IPS DF 19.7 (cell line): ENCODE measurements around the gene RPS16.
"Not testable (repeated sequence)": the region's sequence is repeated elsewhere in the genome, so short reads cannot be mapped to it uniquely, and the experiment has no call there.

ENCODE experiments used
- DNase-seq: peaks from one replicate; pipeline ENCODE4 v3.0.0-alpha.2; 2013; ENCODE audit warnings: low read depth, low spot score

Gene RPS16

GRCh38 chr19:39435499-39436349 lies at the start of gene RPS16:
Gene RPS16 (minus strand): TSS chr19:39435949. CDS start chr19:39435895, 54 bp downstream.
- DNase-seq: no peak

DNA sequence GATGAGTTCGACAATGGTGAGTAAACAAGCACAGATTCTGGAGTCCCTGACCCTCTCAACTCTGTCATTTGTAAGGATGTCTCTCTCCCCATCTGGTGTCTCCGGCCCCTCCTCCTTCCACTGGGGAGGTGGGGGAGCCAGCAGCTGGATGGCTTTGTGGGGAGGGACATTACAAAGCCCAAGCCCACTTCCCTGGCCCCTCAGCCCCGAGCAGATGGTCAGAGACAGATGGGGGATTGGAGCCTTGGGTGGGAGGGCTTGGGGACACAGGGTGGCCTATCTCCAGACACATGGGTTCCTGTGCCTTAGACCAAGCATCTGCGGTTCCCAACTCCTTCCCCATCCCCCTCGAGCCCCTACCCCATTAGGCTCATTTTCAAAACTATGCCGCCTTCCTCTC lies 47.4 kb upstream of the RPS16 start:
- no peak for DNase-seq

DNA sequence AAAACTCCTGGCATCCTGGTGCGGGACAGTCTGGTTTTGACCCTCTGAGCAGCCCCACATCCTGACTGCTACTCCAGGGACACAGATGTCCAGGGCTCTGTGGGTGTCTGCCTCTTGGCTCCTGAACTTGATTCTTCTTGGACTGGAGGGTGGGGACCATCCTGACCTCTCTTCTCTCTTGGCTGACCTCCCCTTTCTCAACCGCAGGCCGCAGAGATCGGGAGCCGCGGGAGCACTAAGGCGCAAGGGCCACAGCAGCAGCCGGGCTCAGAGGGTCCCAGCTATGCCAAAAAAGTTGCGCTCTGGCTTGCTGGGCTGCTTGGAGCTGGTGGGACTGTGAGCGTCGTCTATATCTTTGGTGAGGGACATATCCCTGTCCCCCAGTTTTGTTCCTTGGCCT lies 45.9 kb upstream of the RPS16 start:
- no peak for DNase-seq

DNA sequence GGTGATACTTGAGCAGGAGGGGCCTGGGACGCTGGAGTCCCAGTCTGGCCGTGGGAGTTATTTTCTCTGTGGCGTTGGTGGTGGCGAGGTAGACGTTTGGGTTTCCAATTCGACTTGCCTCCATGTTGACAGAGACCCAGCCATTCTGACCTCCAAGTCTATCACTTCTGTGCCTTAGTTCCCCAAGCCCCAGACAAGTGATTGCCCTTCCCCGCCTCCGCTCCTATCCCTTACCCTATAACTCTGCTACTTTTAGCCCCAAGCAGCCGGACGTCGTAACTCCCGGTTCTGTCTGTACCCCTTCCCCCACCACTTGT lies 45.4 kb upstream of the RPS16 start:
- DNase-seq: no peak

- DNase-seq: peak; percentile 94
Measured at GRCh38 chr19:39480337-39481228, 44.8 kb upstream of the RPS16 start, which contains the start of gene TIMM50. Gene TIMM50 (plus strand): TSS chr19:39480838. CDS start chr19:39480854, 16 bp downstream.

GRCh38 chr19:39479916-39480315 lies 44.2 kb upstream of the RPS16 start:
- no peak for DNase-seq

- not testable (repeated sequence) for DNase-seq
Measured at GRCh38 chr19:39479319-39479801, 43.6 kb upstream of the RPS16 start.

DNA sequence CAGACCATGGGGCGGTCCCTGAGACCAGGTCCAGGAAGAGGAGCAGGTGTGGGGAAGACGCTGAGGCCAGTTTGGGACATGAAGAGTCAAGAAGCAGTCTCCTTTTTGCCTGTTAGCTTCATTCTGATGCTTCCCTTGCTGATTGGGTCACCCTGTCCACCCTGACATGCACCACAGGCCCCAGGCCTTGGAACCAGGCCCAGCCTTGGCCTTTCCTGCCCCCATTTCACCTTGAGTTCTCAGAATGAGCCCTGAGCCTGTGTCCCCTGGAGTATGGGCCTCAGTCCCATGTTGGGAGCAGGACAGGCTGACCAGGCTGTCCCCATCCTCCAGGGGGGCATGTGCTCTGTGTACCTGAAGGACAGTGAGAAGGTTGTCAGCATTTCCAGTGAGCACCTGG lies 40.0 kb upstream of the RPS16 start:
- no peak for DNase-seq

DNA sequence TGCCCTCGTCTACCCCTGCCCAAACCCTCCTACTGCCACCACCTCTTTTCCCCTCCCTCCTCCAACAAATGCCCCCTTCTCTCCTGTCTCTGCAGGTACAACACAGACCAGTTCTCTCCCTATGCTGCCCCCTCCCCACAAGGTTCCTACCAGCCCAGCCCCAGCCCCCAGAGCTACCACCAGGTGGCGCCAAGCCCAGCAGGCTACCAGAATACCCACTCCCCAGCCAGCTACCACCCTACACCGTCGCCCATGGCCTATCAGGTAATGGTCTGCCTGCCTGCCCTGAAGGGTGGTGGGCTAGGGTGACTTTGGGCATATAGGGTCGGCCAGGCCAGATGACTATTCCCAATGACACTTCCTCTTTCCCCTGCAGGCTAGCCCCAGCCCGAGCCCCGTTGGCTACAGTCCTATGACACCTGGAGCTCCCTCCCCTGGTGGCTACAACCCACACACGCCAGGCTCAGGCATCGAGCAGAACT lies 38.4 kb upstream of the RPS16 start:
- DNase-seq: no peak

GRCh38 chr19:39473443-39473960 lies 37.8 kb upstream of the RPS16 start:
- no peak for DNase-seq

GRCh38 chr19:39472746-39473442 lies 37.1 kb upstream of the RPS16 start:
- no peak for DNase-seq

DNA sequence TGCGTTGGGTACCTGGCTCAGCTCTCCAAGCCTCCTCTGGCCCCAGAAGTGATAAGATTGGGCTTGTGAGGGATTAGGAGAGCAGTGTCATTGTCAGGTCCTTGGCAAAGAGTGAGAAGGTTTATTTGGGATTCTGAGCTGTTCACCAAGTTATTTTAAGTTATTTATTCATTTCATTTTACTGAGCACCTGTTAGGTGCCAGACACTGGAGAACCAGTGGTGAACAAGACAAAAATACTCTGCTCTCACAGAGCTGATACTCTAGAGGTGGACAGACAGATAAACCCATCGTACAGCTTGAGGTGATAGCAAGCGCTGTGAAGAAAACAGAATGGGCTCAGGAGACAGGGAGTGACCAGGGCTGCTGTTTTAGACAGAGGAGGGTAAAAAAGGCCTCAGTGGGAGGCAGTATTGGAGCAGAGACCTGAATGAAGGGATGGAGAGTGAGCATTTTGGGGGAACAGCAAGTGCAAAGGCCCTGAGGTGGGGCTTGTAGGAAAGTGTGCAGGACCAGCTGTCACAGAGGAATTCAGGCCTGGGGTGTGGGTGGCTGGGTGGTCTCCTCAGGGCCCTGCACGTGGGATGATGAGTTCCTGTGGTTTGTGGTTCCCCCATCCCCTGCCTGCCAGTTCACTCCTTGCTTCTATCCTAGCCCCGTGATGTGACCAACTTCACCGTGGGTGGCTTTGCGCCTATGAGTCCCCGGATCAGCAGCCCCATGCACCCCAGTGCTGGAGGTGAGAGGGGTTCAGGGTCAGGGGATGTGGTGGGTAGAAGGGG lies 36.2 kb upstream of the RPS16 start:
- no peak for DNase-seq

DNA sequence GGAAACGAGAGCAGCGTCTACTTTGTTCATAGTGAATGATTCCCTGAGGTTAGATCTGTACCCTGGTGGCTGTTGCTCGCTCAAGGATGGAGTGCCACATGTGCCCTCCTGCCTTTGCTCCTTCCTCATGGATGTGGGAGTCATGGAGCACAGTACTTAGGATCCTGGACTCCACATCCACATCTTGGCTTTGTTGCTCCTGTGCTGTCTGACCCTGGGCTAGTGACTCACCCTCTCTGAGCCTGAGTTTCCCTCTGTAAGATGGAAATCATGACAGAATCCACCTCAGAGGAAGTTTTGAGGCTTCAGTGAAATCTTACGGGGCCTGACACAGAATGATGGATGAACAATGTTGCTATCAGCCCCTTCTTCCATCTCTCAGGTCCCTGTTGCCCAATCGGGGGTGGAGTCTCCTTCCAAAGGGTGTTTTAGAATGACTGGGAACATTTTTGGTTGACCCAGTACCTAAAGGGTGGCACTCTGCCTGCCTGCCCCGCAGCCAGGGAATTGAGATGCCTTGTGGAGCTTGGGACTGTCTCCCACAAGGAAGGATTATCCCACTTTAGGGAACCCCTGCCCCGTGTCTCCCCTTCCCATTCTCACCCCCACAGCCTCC lies 35.1 kb upstream of the RPS16 start:
- no peak for DNase-seq

DNA sequence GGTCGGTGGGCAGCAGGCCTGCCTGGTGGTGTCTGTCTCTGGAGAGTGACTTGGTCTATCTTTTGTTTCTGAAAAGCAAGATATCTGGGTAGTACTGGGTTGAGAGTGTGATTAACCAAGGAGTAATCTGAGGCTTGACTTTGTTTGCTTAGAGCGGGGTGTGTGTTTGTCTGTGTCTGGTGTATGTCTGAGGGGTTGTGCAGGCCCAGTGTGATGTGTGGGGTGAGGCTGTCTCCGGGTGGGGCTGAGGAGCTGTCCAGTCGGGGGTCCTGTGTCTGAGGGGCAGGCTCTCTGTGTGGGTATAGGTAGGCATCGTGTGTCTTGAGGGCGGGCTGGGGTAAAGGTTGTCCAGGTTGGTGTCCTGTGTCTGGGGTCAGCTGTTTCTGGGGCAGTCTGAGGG lies 33.8 kb upstream of the RPS16 start:
- DNase-seq: no peak

- no peak for DNase-seq
Measured at GRCh38 chr19:39469036-39469435, 33.3 kb upstream of the RPS16 start.

DNA sequence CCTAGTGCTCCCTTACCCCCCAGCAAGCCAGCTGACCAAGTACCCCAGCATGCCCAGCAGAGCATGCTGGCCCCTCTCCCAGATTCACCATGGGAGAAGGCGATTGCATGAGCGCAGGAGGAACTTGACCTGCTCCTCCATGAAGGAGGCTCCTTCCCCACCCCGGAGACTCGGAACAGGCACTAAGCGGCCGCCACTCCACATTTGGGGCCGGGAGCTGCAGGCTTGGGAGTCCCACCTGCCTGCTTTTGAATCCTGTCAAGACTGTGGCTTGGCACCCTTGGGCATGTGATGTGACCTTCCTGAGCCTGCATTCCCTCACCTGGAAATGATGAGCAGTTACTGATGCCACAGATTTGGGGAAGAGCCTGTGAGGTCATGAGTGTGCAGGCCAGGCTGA lies 32.2 kb upstream of the RPS16 start:
- DNase-seq: no peak

DNA sequence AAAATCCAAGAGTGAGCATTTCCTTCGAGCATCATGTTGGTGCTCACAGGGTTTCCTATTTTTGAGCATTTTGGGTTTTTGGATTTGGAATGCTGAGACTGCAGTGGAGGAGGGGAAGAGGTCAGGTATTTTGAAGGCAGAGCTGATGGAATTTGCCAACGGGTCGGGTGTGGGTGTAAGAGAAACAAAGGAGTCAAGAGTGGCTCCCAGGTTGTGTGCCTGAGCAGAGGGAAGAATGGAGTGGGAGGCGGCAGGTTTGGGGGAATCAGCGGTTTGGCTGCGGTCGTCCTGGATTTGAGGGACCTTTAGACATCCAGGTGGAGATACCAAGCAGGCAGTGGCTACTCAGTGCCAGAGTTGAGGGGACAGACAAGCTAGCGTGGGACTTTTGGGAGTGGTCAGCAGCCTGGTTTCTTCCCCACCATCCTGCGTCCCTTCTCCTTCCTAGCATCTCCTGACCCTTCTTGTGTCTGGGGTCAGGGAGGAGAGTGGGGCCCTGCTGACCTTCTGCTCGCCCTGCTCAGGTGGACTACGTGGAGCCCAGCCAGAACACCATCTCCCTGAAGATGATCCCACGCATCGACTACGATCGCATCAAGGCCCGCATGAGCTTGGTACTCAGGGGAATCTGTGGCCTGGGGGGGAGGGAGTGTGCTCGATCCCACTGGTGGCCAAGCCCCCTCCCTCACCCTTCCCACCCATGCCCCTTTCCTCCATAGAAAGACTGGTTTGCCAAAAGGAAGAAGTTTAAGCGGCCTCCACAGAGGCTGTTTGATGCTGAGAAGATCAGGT lies 30.4 kb upstream of the RPS16 start:
- DNase-seq: no peak

DNA sequence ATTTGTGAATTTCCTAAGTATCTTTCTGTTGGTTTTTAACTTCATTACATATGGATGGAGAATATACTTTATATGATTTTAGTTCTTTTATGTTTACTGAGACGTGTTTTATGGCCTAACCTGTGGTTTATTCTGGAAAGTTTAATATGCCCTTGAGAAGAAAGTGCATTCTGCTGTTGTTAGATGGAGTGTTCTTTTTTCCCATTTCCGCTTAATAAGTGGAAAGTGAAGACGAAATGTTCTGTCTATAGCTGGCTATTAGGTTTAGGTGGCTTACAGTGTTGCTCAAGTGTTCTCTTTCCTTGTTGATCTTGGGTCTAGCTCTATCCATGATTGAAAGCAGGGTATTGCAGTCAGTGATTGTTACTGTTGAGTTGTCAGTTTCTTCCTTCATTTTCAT lies 27.7 kb upstream of the RPS16 start:
- no peak for DNase-seq

- not testable (repeated sequence) for DNase-seq
Measured at GRCh38 chr19:39451257-39451656, 15.5 kb upstream of the RPS16 start.
